Endothelial cell of umbilical vein (primary cell): Measurements from ENCODE around the gene PEMT.

Source experiments
- EZH2 ChIP-seq: IDR thresholded peaks from 2 replicates; pipeline ENCODE4 v1.6.1; 2012; ENCODE audit warnings: borderline replicate concordance, low read depth, mild to moderate bottlenecking, moderate library complexity, low read length, inconsistent platforms; ENCODE audit not compliant: severe bottlenecking
- POLR2A ChIP-seq: IDR thresholded peaks from 2 replicates; pipeline ENCODE4 v1.6.1; 2012; ENCODE audit warnings: low read depth, mild to moderate bottlenecking, control low read depth, low read length
- POLR2AphosphoS5 ChIP-seq: IDR thresholded peaks from 2 replicates; pipeline ENCODE4 v1.6.1; 2012; ENCODE audit warnings: low read depth, mild to moderate bottlenecking, control low read depth, low read length, moderate library complexity; ENCODE audit not compliant: insufficient read depth
- TF ChIP-seq, protein P1 (sequence below), 2 donors: IDR thresholded peaks; 1 replicate in 1 of 2; 2 replicates in 1 of 2; pipeline ENCODE4 v1.5.1; 2011; ENCODE audit warnings: low read length in 2 of 2, mild to moderate bottlenecking in 2 of 2, moderate library complexity in 2 of 2, control low read depth in 1 of 2, inconsistent platforms in 1 of 2, low read depth in 1 of 2; ENCODE audit not compliant: insufficient read depth in 1 of 2; ENCODE audit errors: extremely low read depth in 1 of 2
- TF ChIP-seq, protein P2 (sequence below): IDR thresholded peaks from 2 replicates; pipeline ENCODE4 v1.6.1; 2011; ENCODE audit not compliant: insufficient read depth, insufficient read length

- TF ChIP-seq, protein P1, sequence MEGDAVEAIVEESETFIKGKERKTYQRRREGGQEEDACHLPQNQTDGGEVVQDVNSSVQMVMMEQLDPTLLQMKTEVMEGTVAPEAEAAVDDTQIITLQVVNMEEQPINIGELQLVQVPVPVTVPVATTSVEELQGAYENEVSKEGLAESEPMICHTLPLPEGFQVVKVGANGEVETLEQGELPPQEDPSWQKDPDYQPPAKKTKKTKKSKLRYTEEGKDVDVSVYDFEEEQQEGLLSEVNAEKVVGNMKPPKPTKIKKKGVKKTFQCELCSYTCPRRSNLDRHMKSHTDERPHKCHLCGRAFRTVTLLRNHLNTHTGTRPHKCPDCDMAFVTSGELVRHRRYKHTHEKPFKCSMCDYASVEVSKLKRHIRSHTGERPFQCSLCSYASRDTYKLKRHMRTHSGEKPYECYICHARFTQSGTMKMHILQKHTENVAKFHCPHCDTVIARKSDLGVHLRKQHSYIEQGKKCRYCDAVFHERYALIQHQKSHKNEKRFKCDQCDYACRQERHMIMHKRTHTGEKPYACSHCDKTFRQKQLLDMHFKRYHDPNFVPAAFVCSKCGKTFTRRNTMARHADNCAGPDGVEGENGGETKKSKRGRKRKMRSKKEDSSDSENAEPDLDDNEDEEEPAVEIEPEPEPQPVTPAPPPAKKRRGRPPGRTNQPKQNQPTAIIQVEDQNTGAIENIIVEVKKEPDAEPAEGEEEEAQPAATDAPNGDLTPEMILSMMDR (IDR thresholded peaks at IDR 0.05; ENCODE audit: extremely low read depth in 1 of 2, insufficient read depth in 1 of 2, low read depth in 1 of 2, low read length in 2 of 2): no peak
- TF ChIP-seq, protein P2, sequence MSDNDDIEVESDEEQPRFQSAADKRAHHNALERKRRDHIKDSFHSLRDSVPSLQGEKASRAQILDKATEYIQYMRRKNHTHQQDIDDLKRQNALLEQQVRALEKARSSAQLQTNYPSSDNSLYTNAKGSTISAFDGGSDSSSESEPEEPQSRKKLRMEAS: no peak
- TF ChIP-seq POLR2A (no peak), POLR2AphosphoS5 (no peak), EZH2 (no peak)
Measured at GRCh38 chr17:17492085-17492484, 99.4 kb downstream of the PEMT start.
